Kidney tubule cell (primary cell): ENCODE measurements around the gene USP8.
"Not testable (repeated sequence)": the region's sequence is repeated elsewhere in the genome, so short reads cannot be mapped to it uniquely, and the experiment has no call there.

Source experiments
- DNase-seq: peaks from one replicate; pipeline ENCODE4 v3.0.0-alpha.2; 2018; ENCODE audit warnings: low spot score

USP8 gene

GRCh38 chr15:50424066-50424890 is at the start of gene USP8:
Gene USP8 (plus strand): TSS chr15:50424405. CDS start chr15:50439074, 14,669 bp downstream.
- peak; percentile 98 for DNase-seq

GRCh38 chr15:50377867-50378751 is 46.1 kb upstream of the USP8 start:
- no peak for DNase-seq

- no peak for DNase-seq
Measured at GRCh38 chr15:50378776-50379175, 45.4 kb upstream of the USP8 start.

GRCh38 chr15:50379413-50379812 is 44.8 kb upstream of the USP8 start:
- not testable (repeated sequence) for DNase-seq

GRCh38 chr15:50380089-50380488 is 44.1 kb upstream of the USP8 start:
- no peak for DNase-seq

- no peak for DNase-seq
Measured at GRCh38 chr15:50381438-50381837, 42.8 kb upstream of the USP8 start.

- not testable (repeated sequence) for DNase-seq
Measured at GRCh38 chr15:50382408-50382807, 41.8 kb upstream of the USP8 start.

- DNase-seq: no peak
Measured at GRCh38 chr15:50390554-50391264, 33.5 kb upstream of the USP8 start.

GRCh38 chr15:50391561-50391960 is 32.6 kb upstream of the USP8 start:
- not testable (repeated sequence) for DNase-seq

GRCh38 chr15:50411870-50412269 is 12.3 kb upstream of the USP8 start:
- no peak for DNase-seq

GRCh38 chr15:50414624-50415023 is 9.6 kb upstream of the USP8 start:
- DNase-seq: no peak

GRCh38 chr15:50415752-50416404 is 8.3 kb upstream of the USP8 start:
- no peak for DNase-seq

GRCh38 chr15:50416890-50417289 is 7.3 kb upstream of the USP8 start:
- DNase-seq: no peak

- peak; percentile 17 for DNase-seq
Measured at GRCh38 chr15:50418041-50418583, 6.1 kb upstream of the USP8 start.

- DNase-seq: peak; percentile 12
Measured at GRCh38 chr15:50425219-50425618, 1.0 kb downstream of the USP8 start.

- DNase-seq: not testable (repeated sequence)
Measured at GRCh38 chr15:50425678-50426246, 1.6 kb downstream of the USP8 start.

- DNase-seq: no peak
Measured at GRCh38 chr15:50426428-50426827, 2.2 kb downstream of the USP8 start.

- no peak for DNase-seq
Measured at GRCh38 chr15:50431204-50431603, 7.0 kb downstream of the USP8 start.

GRCh38 chr15:50432230-50432629 is 8.0 kb downstream of the USP8 start:
- no peak for DNase-seq

GRCh38 chr15:50435772-50436171 is 11.6 kb downstream of the USP8 start:
- peak; percentile 22 for DNase-seq

GRCh38 chr15:50438251-50438650 is 14.0 kb downstream of the USP8 start:
- no peak for DNase-seq
